T-helper 1 cell treated with Interleukin-12 subunit alpha and Interleukin-12 subunit beta and Interleukin-4 antibody, amounts not matched to agents 30 ng/mL and 1 ng/mL, for 36 hours (primary cell): ENCODE results near the gene NFX1. TPM values are rescaled to one million over a fixed set of nuclear protein-coding genes. Genes with fewer than 3 reads are reported as not detected.

Experiments used
- intact Hi-C: fragments of 100-400 bp; cut with micrococcal nuclease; formaldehyde crosslinking; loops from one replicate; pipeline ENCODE4 v1.15.1; 2024
- total RNA-seq: library from RNA; stranded (reverse); gene quantifications from 2 replicates; pipeline ENCODE4 v1.2.3, GENCODE V29; 2022

Gene NFX1
- total RNA-seq, result 40.9 and 44.2 TPM in 2 replicates

DNA sequence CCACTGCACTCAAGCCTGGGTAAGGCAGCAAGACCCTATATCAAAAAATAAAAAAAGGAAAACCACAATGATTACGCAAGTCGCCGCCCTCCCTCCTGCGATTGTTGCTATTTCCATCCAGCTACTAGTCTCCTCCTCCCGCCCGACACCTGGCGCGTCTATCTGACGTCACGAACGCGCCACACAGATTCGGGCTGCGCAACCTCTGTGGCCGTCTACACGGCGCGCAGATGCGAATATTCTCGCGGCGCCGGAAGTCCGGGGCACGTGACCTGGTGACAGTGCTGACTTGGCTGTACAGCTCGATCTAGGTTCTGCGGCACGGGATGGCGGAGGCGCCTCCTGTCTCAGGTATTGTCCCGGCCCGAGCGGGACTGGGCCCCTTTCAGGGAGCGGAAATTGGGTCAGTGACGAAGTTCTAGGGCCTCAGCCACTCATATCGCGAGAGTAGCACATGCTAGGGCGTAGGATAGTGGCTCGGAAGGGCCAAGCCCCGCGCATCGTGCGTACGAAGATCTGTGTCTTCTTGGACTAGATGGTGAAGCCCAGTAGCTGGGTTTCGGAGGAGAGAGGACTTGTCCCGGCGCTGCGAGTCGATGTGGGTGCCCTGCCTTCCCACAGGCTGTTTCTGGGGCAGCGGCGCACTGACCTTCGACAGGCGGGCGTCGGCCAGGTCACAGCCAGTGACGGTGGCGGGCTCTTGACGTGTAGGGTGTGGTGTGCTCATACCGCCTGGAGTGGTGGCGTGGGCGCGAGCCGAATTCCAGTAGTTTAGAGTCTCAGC, at the start of gene NFX1:
NFX1 (plus strand) TSS at position 270 of the 784 bp plus-strand sequence; CDS start at position 327, 57 bp downstream.
- intact Hi-C loops, result loop anchor here (1.0 to 10.0 kb wide), 15 partner anchors 16 to 887 kb away; partner anchors contain the start of genes APTX, B4GALT1, BAG1 and DCAF12

DNA sequence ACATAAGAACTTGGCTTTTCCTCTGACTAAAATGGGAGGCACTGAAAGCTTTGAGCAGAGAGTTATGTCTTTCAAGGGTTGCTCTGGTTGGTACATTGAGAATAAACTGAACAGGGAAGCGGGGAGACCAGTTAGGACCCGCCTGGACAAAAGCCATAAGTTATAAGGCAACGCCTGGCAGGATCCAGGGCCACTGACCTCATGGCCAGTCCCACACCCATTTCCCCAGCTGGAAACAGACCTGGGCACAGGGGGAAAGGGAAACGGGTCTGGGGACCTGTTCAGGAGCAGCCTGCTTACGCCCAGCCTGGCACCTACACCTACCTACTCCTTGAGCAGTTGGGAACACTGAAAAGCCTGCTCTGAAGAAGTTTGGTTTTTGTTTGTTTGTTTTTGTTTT, 49.0 kb upstream of the NFX1 start:
- intact Hi-C loops, result no loop called here

DNA sequence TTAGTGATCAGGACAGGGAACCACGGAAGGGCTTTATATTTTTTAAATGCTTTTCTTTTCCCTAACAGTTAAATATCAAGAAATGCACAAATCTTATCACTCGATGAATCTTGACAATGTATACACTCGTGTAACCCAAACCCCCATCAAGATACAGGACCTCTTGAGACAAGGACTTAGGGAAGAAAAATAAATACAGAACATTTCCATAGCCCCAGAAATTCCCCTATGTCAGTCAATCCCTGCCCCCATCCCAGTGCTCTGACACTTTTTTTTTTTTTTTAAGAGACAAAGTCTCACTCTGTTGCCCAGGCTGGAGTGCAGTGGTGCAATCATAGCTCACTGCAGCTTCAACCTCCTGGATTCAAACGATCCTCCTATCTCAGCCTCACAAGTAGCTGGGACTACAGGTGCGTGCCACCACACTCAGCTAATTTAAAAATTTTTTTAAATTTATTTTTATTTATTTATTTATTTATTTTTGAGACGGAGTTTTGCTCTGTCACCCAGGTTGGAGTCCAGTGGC, 47.6 kb upstream of the NFX1 start:
- intact Hi-C loops, result no loop called here

DNA sequence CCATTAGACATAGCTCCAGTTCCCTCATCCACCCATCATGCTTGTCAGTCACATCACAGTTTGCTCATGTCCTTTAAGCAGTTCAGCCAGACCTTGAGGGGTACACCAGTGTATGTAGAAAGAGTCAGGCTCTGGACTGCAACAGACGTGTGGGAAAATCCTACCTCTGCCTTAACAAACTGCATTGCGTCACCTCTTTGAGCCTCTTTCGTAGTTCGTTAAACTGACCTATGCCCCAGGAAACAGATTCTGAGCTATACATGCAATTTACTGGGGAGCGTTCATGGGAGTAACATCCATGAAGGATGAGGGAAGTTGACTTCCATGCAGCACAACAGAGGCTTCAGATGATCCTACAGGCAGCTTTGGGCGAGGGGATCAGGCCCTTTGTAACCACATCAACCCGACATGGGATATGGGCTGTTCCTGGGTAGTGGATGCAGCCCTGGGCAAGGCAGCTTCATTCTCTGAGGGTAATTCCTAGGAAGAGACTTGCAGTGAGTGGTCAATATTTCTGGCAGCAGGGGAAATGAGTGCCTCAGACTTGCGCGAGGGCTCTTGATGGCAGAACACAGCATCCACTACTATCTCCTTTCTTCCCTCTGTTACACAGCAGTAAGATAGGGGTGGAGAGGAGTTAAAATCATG, 46.1 kb upstream of the NFX1 start:
- intact Hi-C loops, result no loop called here

DNA sequence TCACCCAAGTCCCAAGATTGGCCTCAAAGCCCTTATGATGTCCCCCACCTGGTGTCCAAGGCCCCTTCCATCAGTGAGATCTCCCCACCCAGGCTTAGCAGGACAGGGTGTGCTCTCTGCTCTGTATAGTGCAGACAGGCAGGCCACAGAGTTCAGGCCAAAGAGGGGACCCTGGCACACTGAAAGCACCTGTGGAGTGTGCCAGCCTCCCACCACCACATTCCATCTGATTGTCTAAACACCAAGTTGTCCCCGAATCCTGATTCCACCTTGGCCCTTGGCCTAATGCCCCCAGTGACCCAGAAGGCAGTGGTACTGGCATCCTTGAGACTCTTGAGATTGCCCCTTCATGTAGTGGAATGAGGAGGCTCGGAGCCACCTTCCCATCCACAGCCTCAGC, 45.0 kb upstream of the NFX1 start:
- intact Hi-C loops, result no loop called here

DNA sequence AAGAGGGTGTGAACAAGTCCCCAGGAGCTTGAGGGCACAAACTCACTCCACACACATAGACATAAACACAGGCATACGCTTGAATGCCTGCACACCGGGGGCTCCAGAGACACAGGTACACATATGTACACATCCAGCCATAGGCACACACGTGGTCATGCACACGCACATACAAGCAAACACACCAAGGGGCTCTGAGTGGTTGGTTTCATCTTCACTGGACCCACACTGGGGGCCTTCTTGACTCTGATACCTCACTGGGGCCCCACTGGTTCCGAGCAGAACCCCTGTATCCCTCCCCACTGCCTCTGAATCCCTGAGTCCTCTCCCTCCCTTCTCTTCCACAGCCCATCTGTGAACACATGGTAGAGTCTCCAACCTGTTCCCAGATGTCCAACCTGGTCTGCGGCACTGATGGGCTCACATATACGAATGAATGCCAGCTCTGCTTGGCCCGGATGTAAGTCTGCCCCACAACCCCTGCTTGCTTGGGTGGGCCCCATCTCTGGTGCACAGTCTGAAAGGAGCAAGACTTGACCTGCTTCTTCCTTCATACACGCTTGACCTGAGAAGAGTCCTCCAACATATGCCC, 44.0 kb upstream of the NFX1 start:
- intact Hi-C loops, result no loop called here

DNA sequence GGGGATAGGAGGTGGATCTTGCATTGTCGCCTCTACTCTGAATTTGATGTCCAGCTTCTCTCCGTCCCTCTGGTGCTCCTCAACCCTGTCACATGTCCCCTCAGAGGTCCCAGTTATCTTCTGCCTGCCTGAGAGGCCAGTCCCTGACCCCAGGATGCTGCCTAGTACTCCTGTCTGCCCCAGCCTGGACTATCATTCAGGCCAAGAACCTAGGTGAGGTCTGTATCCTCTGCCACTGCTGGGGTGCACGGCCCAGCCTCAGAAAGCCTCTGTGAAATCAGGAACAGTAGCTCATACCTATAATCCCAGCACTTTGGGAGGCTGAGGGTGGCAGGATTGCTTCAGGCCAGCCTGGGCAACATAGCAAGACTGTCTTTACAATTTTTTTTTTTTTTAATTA, 41.7 kb upstream of the NFX1 start:
- intact Hi-C loops, result no loop called here

DNA sequence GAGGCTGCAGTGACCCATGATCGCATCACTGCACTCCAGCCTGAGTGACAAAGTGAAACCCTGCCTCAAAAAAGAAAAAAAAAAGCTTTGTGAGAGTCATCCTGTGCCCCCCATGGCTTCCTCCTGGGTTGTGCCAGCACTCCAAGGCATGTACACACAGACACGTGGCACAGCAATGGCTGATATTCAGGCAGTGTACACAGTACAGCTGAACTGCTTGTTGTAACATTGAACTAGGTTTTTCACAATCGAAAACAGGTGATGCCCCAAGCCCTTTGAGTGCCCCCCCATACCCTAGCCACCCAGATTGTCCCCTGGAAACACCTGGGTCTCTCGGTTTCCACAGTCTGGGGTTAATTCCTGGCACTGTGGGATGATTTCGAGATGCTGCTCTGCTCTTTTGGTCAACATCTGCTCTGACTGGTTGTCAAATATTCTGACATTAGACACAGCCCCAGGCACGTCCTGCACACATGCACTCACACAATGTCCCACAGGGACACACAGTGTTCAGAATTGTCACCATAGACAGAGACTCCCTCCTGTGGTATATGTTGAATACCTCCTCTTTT, 41.1 kb upstream of the NFX1 start:
- intact Hi-C loops, result no loop called here

DNA sequence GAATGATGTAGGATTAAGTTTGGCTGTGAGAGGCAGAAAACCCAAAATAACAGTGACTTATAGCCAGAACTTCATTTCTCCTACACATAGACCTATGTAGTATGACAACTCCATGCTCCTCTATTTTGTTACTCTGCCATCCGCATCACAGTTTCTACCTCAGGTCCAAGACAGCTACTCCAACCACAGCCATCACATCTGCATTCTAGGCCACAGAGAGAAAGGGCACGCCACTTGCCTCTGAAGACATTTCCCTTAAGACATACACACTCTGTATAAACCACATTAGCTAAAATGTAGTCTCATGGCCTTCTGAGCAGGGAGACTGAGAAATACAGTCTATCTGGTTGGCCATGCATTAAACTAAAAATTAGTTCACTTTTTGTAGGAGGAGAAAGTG, 40.3 kb upstream of the NFX1 start:
- intact Hi-C loops, result no loop called here

DNA sequence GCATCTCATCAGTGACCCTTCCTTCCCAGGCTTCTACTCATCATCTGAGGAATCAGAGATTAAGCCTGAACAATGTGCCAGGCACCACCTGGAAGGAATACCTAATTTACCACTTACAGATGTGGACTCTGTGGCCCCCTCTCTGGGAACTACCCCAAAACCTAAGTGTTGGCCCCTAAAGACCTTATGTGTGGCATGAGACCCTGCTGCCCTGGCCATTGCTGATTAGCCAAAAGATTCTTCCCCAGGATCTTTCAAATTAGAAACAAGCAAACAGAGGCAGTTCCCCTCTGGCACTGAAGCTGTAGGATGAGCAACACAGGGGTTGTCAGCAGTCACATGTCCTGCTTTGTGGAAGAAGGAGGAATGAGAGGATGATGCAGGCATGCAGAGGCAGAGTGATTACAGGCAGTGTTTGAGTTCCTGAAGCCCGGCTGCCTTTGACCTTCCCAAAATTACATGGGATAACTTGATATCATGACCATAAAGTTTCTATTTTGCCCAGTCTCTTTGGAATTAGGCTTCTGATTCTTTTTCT, 39.8 kb upstream of the NFX1 start:
- intact Hi-C loops, result no loop called here

DNA sequence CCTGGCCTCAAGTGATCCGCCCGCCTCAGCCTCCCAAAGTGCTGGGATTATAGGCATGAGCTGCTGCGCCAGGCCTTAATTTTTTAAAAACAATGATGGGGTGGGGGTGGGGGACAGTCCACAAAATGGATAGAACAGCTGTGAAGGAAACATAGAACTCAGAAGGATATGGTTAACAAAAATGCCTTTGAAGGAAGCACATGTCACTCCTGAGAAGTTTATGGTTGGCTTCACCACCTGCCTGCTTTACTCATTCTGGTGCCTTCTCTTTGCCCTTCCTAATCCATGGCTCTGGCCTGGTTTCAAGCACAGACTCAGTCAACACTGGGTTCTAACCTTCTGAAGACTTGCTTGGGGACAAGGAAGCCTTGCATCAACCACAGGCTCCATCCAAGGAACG, 36.1 kb upstream of the NFX1 start:
- intact Hi-C loops, result no loop called here

DNA sequence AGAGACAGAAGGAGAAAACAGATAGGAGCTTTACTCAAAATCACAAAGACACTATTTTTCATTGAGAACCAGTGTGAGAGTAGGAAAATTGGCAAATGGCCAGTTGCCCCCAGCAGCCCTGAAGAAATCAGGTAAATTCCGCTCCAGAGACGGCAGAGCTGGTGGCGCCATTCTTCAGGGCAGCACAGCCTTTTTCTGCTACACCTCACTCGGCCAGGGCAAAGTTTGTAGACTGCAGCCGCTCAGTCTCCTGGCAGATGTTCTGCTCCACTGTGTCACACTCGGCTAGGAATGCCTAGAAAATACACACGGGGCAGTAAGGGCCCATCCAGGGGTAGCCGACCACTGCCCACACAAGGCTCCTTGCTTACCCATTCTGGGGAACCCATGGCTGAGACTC, 35.3 kb upstream of the NFX1 start:
- intact Hi-C loops, result no loop called here

DNA sequence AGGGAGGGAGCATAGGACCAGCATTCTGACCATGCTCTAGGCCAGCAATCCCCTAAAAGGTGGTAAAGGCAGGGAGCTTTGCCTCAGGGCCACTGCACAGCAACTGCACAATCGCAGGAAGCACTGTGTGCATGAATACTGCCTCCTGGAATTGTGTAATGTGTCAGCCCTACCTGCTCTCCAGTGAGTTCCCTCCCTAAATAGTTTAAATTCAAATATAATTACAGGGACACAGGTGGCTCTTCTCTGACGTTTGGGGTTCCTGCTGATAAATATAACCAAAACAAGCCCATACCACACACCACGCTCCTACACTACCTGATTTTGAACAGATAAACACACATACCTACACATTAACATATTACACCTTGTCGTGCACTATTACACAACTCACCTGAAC, 34.8 kb upstream of the NFX1 start:
- intact Hi-C loops, result no loop called here

DNA sequence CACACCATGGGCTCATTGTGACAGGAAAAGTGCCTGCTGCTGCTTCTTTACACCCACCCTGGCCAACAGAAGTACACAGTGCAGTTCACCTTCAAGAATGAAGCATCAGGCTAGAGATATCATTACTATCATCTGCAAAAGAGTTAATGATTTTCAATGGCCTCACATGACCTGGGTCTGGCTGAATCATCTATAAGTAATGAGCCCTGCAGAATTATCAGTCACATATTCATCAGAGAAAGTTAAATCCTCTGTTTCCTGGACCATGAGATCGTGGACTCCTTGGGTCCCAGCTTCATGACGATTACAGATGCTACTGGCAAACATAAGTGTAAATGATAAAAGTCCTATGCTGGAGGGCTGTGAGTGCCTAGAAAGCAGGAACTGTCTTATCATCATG, 34.1 kb upstream of the NFX1 start:
- intact Hi-C loops, result no loop called here

DNA sequence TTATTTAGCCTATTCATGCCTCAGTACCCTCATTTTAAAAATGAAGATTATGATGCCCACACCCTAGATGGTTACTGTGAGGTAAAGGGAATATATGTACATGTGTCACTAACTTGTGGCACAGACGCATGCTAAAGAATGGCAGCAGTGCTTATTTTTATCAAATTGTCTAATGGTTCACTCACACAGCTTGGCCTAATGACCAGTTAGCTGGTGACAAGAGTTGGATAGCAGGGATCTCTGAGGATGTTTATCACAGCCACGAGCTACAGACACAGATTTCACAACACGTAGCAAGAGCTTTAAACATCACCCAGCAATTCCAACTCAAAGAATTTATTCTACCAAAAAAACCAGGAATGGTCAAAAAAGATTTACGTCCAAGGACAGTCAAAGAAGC, 33.0 kb upstream of the NFX1 start:
- intact Hi-C loops, result no loop called here

DNA sequence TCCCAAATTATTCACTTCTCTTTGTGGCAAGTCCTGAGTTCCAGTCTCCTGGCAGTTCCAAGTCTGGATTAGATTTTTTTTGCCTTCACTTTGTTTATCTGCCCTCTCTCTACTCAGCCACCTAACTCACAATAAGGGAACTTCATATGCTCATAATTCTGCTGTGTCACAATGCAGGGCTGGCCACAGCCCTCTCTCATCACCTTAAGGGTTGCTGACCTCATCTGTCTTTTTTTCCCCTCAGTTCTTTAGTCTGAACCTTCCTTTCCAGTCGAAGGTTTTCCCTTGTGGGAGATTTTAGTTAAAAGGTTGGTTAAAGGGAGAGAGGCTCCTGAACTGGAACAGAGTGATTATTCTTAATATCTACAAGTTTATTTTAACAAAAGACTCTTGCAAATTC, 29.9 kb upstream of the NFX1 start:
- intact Hi-C loops, result loop anchor here (10.0 kb wide), 2 partner anchors 914 to 1114 kb away; partner anchors contain the start of genes MYORG and UBAP1

DNA sequence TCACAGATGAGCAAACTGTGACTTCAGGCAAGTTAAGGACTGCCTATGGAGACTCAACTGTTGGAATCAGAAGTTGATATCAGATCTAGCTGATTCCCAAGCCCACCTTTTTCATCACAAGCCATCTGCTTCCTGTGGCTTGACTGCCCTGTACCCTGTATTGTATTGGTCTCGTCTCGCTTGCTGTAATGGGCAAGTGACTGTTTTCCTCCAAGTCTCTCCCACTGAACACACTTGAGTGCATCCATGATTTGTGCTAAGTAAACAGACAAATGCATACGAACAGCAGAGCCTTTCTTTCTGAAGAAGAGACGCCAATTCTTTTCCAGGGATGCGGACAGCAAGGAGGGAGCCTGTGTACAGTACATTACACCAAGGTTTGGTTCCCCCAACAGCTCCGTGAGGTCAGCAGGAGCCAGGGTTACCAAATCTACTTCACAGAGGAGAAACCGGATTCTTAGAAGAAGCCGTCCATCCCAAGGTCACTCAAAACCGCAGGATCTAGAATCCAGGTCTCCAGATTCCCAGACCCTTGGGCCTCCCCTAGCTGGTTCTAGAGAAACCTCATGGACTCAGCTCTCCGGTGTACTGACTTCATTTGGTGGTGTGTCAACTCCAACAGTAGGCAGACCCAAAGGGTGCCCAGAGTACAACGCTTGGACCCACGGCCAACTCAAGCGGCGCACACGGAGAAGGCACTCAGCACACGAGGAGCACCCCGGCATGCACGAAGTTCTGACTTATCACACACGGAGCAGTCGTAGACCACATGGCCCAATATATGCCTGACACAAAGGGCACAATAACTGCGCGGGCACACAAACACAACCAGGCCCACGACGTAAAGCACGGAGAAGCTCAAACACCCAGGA, 26.9 kb upstream of the NFX1 start:
- intact Hi-C loops, result loop anchor here (1.0 to 10.0 kb wide), 16 partner anchors 27 to 1195 kb away; partner anchors contain the start of genes APTX, B4GALT1, DCAF12 and DNAI1

DNA sequence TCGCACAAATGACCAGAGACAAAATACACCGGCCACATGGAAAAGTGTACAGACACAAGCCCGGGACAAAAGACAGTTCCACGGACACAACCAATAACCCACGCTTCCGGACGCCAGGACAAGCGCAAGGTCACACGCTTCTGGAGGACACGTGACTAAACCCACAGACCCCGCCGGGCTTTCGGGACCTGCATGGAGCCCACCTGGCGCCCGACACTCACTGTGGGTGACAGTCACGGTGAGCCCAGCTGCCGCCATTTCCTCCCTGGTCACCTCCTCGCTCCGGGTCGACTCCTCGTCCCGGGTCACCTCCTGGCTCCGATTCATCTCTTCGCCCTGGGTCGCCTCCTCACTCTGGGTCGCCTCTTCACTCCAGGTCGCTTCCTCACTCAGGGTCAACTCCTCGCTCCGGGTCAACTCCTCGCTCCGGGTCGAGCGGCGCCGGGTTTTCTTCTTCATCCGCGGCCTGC, 26.3 kb upstream of the NFX1 start:
- intact Hi-C loops, result loop anchor here (1.0 to 10.0 kb wide), 16 partner anchors 26 to 1194 kb away; partner anchors contain the start of genes APTX, B4GALT1, DCAF12 and DNAI1

DNA sequence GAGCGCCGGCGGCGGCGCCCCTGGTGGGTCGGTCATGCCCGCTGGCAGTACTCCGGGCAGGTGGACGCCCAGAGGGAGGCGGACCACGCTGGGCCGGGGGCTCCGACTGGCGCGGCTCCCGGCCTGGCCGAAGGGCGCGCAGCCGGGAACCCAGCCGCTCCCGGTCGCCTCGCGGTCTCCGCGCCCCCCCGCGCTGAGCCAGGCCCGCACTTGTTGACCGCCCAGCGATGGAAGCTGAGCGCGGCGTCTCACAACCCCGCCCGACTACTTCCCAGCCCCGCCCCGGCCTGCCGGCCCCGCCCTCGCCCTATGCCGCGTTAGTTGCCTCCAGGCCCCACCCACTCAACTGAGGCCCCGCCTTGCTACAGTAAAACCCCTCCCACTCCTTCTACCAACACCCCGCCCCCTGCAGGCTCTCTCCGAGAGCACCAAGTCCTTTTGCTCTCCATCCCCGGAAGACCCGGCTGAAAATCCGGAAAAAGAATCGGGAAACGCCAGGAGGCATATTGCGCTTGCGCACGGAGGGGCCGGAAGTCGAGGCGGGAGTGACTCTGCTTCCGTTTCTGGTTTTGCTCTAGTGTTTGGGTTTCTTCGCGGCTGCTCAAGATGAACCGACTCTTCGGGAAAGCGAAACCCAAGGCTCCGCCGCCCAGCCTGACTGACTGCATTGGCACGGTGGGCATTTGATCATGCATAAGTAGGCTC, 25.7 kb upstream of the NFX1 start, which contains the start of the genes BAG1 and CHMP5:
BAG1 (minus strand) TSS at position 236 of the 705 bp plus-strand sequence.
CHMP5 (plus strand) TSS at position 577 of the 705 bp plus-strand sequence; CDS start at position 607, 30 bp downstream.
- intact Hi-C loops, result loop anchor here (1.0 to 10.0 kb wide), 18 partner anchors 26 to 1194 kb away; partner anchors contain the start of genes APTX, B4GALT1, DCAF12 and DNAI1
